OCI-LY7 (cell line): ENCODE measurements around the gene RPUSD2. TPM values are rescaled to one million over a fixed set of nuclear protein-coding genes. Genes with fewer than 3 reads are reported as not detected.

Experiments used
- BruUV-seq: library from RNA; stranded (reverse); fragments of 400-500 nt; replicated peaks from 2 replicates; lab custom pipeline; 2021; lab: Mats Ljungman, UMichigan
- CTCF ChIA-PET: fragments of 300-600 bp; sonication (Branson Sonifier 250); formaldehyde crosslinking; loops from one replicate; lab custom pipeline; 2022; ENCODE audit warnings: antibody characterized with exemption; ENCODE audit not compliant: unreplicated experiment; lab: Charles Lee
- POLR2A ChIA-PET: fragments of 300-600 bp; sonication (Branson Sonifier 250); formaldehyde crosslinking; loops from one replicate; lab custom pipeline; 2022; ENCODE audit warnings: antibody characterized with exemption; lab: Charles Lee
- DNase-seq: peaks from one replicate; pipeline ENCODE4 v3.0.0-alpha.2; 2015; ENCODE audit warnings: low spot score
- H2AFZ ChIP-seq: fragments of 200-600 bp; sonication (generic), shearing (Covaris generic); 2 replicates; pipeline ENCODE4 v1.6.1; 2014; ENCODE audit warnings: mild to moderate bottlenecking, antibody characterized with exemption, low read length, moderate library complexity
- H3K27ac ChIP-seq: fragments of 200-600 bp; sonication (generic); 2 replicates; pipeline ENCODE4 v1.5.1; 2014; ENCODE audit warnings: mixed run types, low read depth, mild to moderate bottlenecking, moderate library complexity, low read length, inconsistent platforms; ENCODE audit not compliant: poor library complexity, severe bottlenecking
- H3K36me3 ChIP-seq: fragments of 200-600 bp; sonication (generic); 2 replicates; pipeline ENCODE4 v1.6.1; 2014; ENCODE audit warnings: mild to moderate bottlenecking, antibody characterized with exemption, low read length, moderate library complexity, mixed read lengths; ENCODE audit not compliant: insufficient read depth
- H3K4me1 ChIP-seq: fragments of 200-600 bp; sonication (generic); 2 replicates; pipeline ENCODE4 v1.5.1; 2014; ENCODE audit warnings: mild to moderate bottlenecking, low read length; ENCODE audit not compliant: insufficient read depth, poor library complexity, severe bottlenecking
- H3K4me2 ChIP-seq: fragments of 200-600 bp; sonication (generic); 2 replicates; pipeline ENCODE4 v1.6.1; 2014; ENCODE audit warnings: mild to moderate bottlenecking, low read length
- H3K4me3 ChIP-seq: fragments of 200-600 bp; sonication (generic); 2 replicates; pipeline ENCODE4 v1.5.1; 2014; ENCODE audit warnings: mild to moderate bottlenecking, low read depth, low read length; ENCODE audit not compliant: poor library complexity, severe bottlenecking
- H3K79me2 ChIP-seq: fragments of 200-600 bp; sonication (generic); 2 replicates; pipeline ENCODE4 v1.6.1; 2016; ENCODE audit warnings: low read depth, mild to moderate bottlenecking, low read length, moderate library complexity, mixed read lengths; ENCODE audit not compliant: insufficient read depth
- H3K9me2 ChIP-seq: fragments of 200-600 bp; sonication (generic); 2 replicates; pipeline ENCODE4 v1.6.1; 2016; ENCODE audit warnings: mild to moderate bottlenecking, low read length, mixed read lengths; ENCODE audit not compliant: insufficient read depth
- H3K9me3 ChIP-seq: fragments of 200-600 bp; sonication (generic); 2 replicates; pipeline ENCODE4 v1.6.1; 2014; ENCODE audit warnings: mild to moderate bottlenecking, mixed run types, low read length, mixed read lengths
- H4K20me1 ChIP-seq: fragments of 200-600 bp; sonication (generic); 2 replicates; pipeline ENCODE4 v1.6.1; 2014; ENCODE audit warnings: mild to moderate bottlenecking, antibody characterized with exemption, low read length, moderate library complexity, mixed read lengths; ENCODE audit not compliant: insufficient read depth
- EZH2phosphoT487 ChIP-seq: fragments of 200-600 bp; sonication (generic); IDR thresholded peaks from 2 replicates; pipeline ENCODE4 v1.6.1; 2018; ENCODE audit warnings: low read depth, borderline replicate concordance, mild to moderate bottlenecking, mixed run types, antibody characterized with exemption, low read length, moderate library complexity, mixed read lengths
- intact Hi-C: fragments of 100-400 bp; cut with micrococcal nuclease; formaldehyde crosslinking; loops from one replicate; pipeline ENCODE4 v1.10.0; 2022; ENCODE audit not compliant: unreplicated experiment
- small RNA-seq: library from RNA; depleted of rRNA; stranded (forward); fragments of <200 nt; gene quantifications from one replicate; pipeline ENCODE3, GENCODE V24; 2014
- total RNA-seq, 2 experiments: library from RNA; depleted of rRNA in 1 of 2; stranded (reverse); fragments of >200 nt in 1 of 2; shearing (Covaris generic) in 1 of 2; gene quantifications; 2 replicates each; pipeline ENCODE4 v1.2.3, GENCODE V29; 2014 to 2022
- TF ChIP-seq, protein P1 (sequence below): fragments of 200-600 bp; sonication (generic); conservative IDR thresholded peaks from 2 replicates; pipeline ENCODE4 v1.5.1; 2014; ENCODE audit warnings: mild to moderate bottlenecking, antibody characterized with exemption, low read length, moderate library complexity, mixed read lengths

RPUSD2 gene
- total RNA-seq, 2 experiments from 2014 or later = 18.9 to 26.4 TPM

DNA sequence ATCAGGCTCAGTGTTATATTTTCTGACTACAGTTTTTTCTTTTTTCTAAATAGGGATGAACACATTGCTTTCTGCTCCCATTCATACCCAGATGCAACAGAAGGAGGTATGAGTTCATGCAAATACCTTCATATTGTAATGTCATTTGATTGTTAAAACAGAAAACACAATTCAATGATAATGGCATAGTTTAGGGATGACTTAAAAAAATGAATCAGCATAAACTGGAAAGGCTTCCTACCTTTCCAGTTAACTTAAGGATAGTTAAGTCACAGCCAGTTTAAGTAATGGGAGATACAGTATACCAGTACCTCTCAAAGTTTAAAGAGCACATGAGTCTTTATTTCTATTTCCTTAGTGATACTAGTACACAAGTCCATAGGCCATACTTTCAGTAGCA is 49.8 kb downstream of the RPUSD2 start:
- H3K79me2 ChIP-seq = no peaks in the 10 kb centered on the region
- intact Hi-C loops = no loop called here
- no peak for DNase-seq
- BruUV-seq = no TSS peak
- H3K4me1 ChIP-seq = no peaks in the 10 kb centered on the region
- ChIA-PET POLR2A (no interaction called here), CTCF (no interaction called here)
- no peaks in the 10 kb centered on the region for H3K9me3 ChIP-seq
- H3K36me3 ChIP-seq = peaks cover 83% of the 10 kb centered on the region
- no peak overlapping the region for H3K4me3 ChIP-seq
- no peak overlapping the region for H2AFZ ChIP-seq
- no peak for TF ChIP-seq EZH2phosphoT487
- TF ChIP-seq, protein P1, sequence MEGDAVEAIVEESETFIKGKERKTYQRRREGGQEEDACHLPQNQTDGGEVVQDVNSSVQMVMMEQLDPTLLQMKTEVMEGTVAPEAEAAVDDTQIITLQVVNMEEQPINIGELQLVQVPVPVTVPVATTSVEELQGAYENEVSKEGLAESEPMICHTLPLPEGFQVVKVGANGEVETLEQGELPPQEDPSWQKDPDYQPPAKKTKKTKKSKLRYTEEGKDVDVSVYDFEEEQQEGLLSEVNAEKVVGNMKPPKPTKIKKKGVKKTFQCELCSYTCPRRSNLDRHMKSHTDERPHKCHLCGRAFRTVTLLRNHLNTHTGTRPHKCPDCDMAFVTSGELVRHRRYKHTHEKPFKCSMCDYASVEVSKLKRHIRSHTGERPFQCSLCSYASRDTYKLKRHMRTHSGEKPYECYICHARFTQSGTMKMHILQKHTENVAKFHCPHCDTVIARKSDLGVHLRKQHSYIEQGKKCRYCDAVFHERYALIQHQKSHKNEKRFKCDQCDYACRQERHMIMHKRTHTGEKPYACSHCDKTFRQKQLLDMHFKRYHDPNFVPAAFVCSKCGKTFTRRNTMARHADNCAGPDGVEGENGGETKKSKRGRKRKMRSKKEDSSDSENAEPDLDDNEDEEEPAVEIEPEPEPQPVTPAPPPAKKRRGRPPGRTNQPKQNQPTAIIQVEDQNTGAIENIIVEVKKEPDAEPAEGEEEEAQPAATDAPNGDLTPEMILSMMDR = no peak
- no peak overlapping the region for H3K4me2 ChIP-seq
- H3K27ac ChIP-seq = no peak overlapping the region
- H3K9me2 ChIP-seq = no peaks in the 10 kb centered on the region
- H4K20me1 ChIP-seq = no peaks in the 10 kb centered on the region

DNA sequence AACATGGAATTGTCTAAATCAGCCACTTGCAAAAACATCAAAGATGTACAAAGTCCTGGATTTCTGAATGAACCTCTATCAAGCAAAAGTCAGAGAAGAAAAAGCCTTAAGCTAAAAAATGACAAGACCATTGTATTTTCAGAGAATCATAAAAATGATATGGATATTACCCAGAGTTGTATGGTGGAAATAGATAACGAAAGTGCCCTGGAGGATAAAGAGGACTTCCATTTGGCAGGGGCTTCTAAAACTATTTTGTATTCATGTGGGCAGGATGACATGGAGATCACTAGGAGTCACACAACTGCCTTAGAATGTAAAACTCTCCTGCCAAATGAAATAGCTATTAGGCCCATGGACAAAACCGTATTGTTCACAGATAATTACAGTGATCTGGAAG is 54.3 kb downstream of the RPUSD2 start:
- H3K27ac ChIP-seq = no peak overlapping the region
- intact Hi-C loops = no loop called here
- H3K36me3 ChIP-seq = peaks cover 79% of the 10 kb centered on the region
- no TSS peak for BruUV-seq
- H3K9me3 ChIP-seq = no peaks in the 10 kb centered on the region
- H4K20me1 ChIP-seq = no peaks in the 10 kb centered on the region
- no peak overlapping the region for H2AFZ ChIP-seq
- ChIA-PET CTCF (no interaction called here), POLR2A (interaction anchor here (1.1 kb wide), 1 partner anchor 54 kb away, joined by 3 read pairs; the partner anchor contains the start of gene RPUSD2)
- H3K9me2 ChIP-seq = no peaks in the 10 kb centered on the region
- H3K4me2 ChIP-seq = no peak overlapping the region
- H3K79me2 ChIP-seq = no peaks in the 10 kb centered on the region
- H3K4me3 ChIP-seq = no peak overlapping the region
- H3K4me1 ChIP-seq = no peaks in the 10 kb centered on the region
- no peak for TF ChIP-seq EZH2phosphoT487
- TF ChIP-seq, protein P1 = no peak
- DNase-seq = no peak

Small RNA genes within 50 kb of the gene (small RNA-seq; reads per million reads assigned to genes)
- not detected for gene RF00017
- not detected for gene RN7SL376P
- gene RNU6-516P = not detected

Other genes with a start within 250 kb of the RPUSD2 start
- gene INAFM2, start 245.6 kb upstream of the RPUSD2 start, total RNA-seq (2014; rRNA removed; shearing (Covaris generic)) = 1.1 and 3.3 TPM in 2 replicates
- 4.4 and 5.3 TPM in 2 replicates for gene INAFM2, start 245.6 kb upstream of the RPUSD2 start, total RNA-seq (2022)
- gene CCDC9B, start 228.4 kb upstream of the RPUSD2 start, total RNA-seq (2014; rRNA removed; shearing (Covaris generic)) = 0.15 TPM in 1 of 2 replicates, not detected in the other
- 1.4 TPM in 2 replicates for gene CCDC9B, start 228.4 kb upstream of the RPUSD2 start, total RNA-seq (2022)
- not detected in 2 replicates for gene PHGR1, start 218.3 kb upstream of the RPUSD2 start, total RNA-seq (2014; rRNA removed; shearing (Covaris generic))
- gene PHGR1, start 218.3 kb upstream of the RPUSD2 start, total RNA-seq (2022) = not detected in 2 replicates
- gene DISP2, start 211.1 kb upstream of the RPUSD2 start, total RNA-seq (2014; rRNA removed; shearing (Covaris generic)) = 0.03 and 0.08 TPM in 2 replicates
- 0.25 and 0.26 TPM in 2 replicates for gene DISP2, start 211.1 kb upstream of the RPUSD2 start, total RNA-seq (2022)
- gene KNSTRN, start 186.6 kb upstream of the RPUSD2 start, total RNA-seq (2014; rRNA removed; shearing (Covaris generic)) = 71.3 and 89.6 TPM in 2 replicates
- gene KNSTRN, start 186.6 kb upstream of the RPUSD2 start, total RNA-seq (2022) = 106 TPM in 2 replicates
- 16.4 and 20.6 TPM in 2 replicates for gene IVD, start 163.5 kb upstream of the RPUSD2 start, total RNA-seq (2014; rRNA removed; shearing (Covaris generic))
- gene IVD, start 163.5 kb upstream of the RPUSD2 start, total RNA-seq (2022) = 57.2 and 67.3 TPM in 2 replicates
- gene BAHD1, start 128.3 kb upstream of the RPUSD2 start, total RNA-seq (2014; rRNA removed; shearing (Covaris generic)) = 14.6 and 15.0 TPM in 2 replicates
- 22.3 TPM in 2 replicates for gene BAHD1, start 128.3 kb upstream of the RPUSD2 start, total RNA-seq (2022)
- 5.6 and 7.3 TPM in 2 replicates for gene CHST14, start 98.3 kb upstream of the RPUSD2 start, total RNA-seq (2014; rRNA removed; shearing (Covaris generic))
- gene CHST14, start 98.3 kb upstream of the RPUSD2 start, total RNA-seq (2022) = 13.6 and 15.3 TPM in 2 replicates
- 10.3 and 15.1 TPM in 2 replicates for gene CCDC32, start 4.3 kb upstream of the RPUSD2 start, total RNA-seq (2014; rRNA removed; shearing (Covaris generic))
- gene CCDC32, start 4.3 kb upstream of the RPUSD2 start, total RNA-seq (2022) = 14.3 and 14.9 TPM in 2 replicates
- 51.3 and 66.9 TPM in 2 replicates for gene KNL1, start 24.9 kb downstream of the RPUSD2 start, total RNA-seq (2014; rRNA removed; shearing (Covaris generic))
- gene KNL1, start 24.9 kb downstream of the RPUSD2 start, total RNA-seq (2022) = 58.7 and 62.3 TPM in 2 replicates
- gene RAD51, start 125.9 kb downstream of the RPUSD2 start, total RNA-seq (2014; rRNA removed; shearing (Covaris generic)) = 45.8 and 61.9 TPM in 2 replicates
- 86.8 and 107 TPM in 2 replicates for gene RAD51, start 125.9 kb downstream of the RPUSD2 start, total RNA-seq (2022)
- 10.7 and 14.9 TPM in 2 replicates for gene RMDN3, start 186.0 kb downstream of the RPUSD2 start, total RNA-seq (2014; rRNA removed; shearing (Covaris generic))
- 21.5 and 23.7 TPM in 2 replicates for gene RMDN3, start 186.0 kb downstream of the RPUSD2 start, total RNA-seq (2022)
- gene GCHFR, start 194.8 kb downstream of the RPUSD2 start, total RNA-seq (2014; rRNA removed; shearing (Covaris generic)) = 97.4 and 113 TPM in 2 replicates
- 66.0 and 75.7 TPM in 2 replicates for gene GCHFR, start 194.8 kb downstream of the RPUSD2 start, total RNA-seq (2022)
- gene C15orf62, start 200.7 kb downstream of the RPUSD2 start, total RNA-seq (2014; rRNA removed; shearing (Covaris generic)) = 4.0 and 4.7 TPM in 2 replicates
- 2.4 and 2.7 TPM in 2 replicates for gene C15orf62, start 200.7 kb downstream of the RPUSD2 start, total RNA-seq (2022)
- 24.3 and 29.3 TPM in 2 replicates for gene ZFYVE19, start 237.8 kb downstream of the RPUSD2 start, total RNA-seq (2014; rRNA removed; shearing (Covaris generic))
- 18.8 and 22.8 TPM in 2 replicates for gene ZFYVE19, start 237.8 kb downstream of the RPUSD2 start, total RNA-seq (2022)
- 24.2 and 39.2 TPM in 2 replicates for gene DNAJC17, start 238.2 kb downstream of the RPUSD2 start, total RNA-seq (2014; rRNA removed; shearing (Covaris generic))
- gene DNAJC17, start 238.2 kb downstream of the RPUSD2 start, total RNA-seq (2022) = 38.8 and 39.9 TPM in 2 replicates